GM03348 (cell line): Measurements from ENCODE around the gene CBR3.

Experiments
- DNase-seq: peaks from one replicate; pipeline ENCODE4 v3.0.0; 2012; ENCODE audit warnings: low spot score

The CBR3 gene

DNA sequence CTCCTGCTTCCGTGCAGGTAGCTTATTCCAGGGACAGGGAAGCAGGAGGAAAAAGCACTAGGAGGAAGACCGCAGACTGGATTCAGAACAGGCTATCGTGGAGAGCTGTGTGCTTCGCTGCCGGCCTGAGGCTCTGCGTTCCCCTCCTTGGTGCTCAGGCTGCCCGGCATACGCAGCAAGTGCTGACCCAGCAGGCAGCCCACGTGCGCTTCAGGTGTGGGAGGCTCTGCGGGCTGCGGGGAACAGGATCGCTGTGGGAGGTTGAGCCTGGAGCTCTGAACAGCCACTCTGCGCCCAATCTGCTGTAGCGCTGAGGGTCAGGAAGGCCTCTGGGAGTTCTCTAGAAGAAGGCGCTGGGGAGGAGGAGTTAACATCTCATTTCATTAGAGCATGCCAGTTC is 49.7 kb downstream of the CBR3 start:
- no peak for DNase-seq

- DNase-seq: no peak
Measured at GRCh38 chr21:36185523-36185922, 50.6 kb downstream of the CBR3 start.

- no peak for DNase-seq
Measured at GRCh38 chr21:36186081-36186480, 51.2 kb downstream of the CBR3 start.

- no peak for DNase-seq
Measured at GRCh38 chr21:36186506-36187399, 51.9 kb downstream of the CBR3 start.

GRCh38 chr21:36188081-36188681 is 53.3 kb downstream of the CBR3 start:
- DNase-seq: no peak

GRCh38 chr21:36188937-36189336 is 54.1 kb downstream of the CBR3 start:
- DNase-seq: no peak

DNA sequence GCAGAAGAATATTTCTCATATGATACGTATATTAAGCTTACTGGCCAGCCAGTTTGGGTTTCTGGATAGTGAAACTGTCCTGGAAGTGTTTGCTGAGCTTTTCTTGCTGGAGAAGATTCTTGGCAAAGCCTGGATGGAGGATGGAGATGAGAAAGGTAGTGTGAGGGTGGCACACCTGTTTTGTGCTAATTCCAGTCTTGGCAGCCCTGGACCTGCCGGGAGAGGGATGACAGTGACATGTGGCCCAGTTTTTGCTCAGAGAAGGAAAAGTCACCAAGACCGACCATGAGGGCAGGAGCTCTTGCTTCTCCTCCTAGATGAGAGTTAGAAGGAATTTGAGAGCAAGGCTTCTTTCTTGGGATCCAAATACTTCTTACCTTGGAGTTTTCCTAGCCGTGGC is 55.9 kb downstream of the CBR3 start:
- no peak for DNase-seq

DNA sequence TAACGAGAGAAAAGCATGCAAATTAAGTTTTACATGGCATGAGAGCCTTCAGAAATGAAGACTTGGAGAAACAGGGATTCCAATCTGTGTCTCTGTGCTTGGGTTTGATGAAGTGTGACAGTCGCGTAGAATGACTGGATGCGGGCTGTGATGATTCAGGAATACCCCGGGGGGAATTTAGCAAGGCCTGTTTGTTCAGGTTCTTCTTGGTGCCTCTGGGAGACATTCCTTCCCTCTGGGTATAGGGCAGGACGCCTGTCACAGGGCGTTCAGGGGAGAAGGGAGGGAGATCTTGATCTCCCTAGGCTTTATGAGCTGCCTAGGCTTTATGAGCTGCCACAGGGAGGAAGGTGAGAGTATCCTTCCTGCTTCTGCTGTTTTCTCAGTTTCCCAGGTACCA is 58.3 kb downstream of the CBR3 start:
- no peak for DNase-seq

DNA sequence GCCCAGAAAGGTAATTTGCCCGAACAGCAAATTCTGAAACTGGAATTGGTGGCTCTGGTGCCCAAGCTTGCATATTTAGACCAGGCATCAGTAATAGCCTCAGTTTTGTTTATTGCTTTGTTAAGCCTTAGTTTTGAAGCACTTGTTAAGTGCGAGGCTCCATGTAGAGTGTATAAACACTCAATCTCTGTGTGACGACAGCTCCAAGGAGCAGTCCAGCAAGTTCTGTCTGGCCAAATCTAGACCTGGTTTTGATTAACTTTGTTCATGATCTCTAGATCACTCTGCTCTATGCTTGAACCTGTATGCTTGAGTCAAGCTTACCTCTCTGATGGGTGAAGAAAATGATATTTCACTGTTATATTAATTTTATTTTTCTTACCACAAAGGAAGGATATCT is 59.1 kb downstream of the CBR3 start:
- no peak for DNase-seq

GRCh38 chr21:36195613-36196012 is 60.7 kb downstream of the CBR3 start:
- DNase-seq: no peak
